MCF 10A (cell line): ENCODE measurements around the gene SHPK. TPM values are rescaled to one million over a fixed set of nuclear protein-coding genes. Genes with fewer than 3 reads are reported as not detected.

Source experiments
- BruUV-seq: library from RNA; stranded (reverse); fragments of 400-500 nt; replicated peaks from 2 replicates; lab custom pipeline; 2021; lab: Mats Ljungman, UMichigan
- CTCF ChIA-PET: fragments of 300-600 bp; sonication (Branson Sonifier 250); formaldehyde crosslinking; extraction: SDS; loops from one replicate; lab custom pipeline; 2021; ENCODE audit warnings: antibody characterized with exemption, inconsistent platforms; lab: Yijun Ruan, JAX
- POLR2A ChIA-PET: fragments of 300-600, 350-650 bp; sonication (Branson Sonifier 250); formaldehyde crosslinking; extraction: SDS; loops from one replicate; lab custom pipeline; 2020; ENCODE audit warnings: antibody characterized with exemption, inconsistent platforms; lab: Yijun Ruan, JAX
- DNase-seq: peaks from one replicate; pipeline ENCODE4 v3.0.0-alpha.2; 2018; ENCODE audit not compliant: unreplicated experiment
- H3K27ac Mint-ChIP-seq: one replicate; pipeline ENCODE4 v1.8.0; 2022; ENCODE audit warnings: mild to moderate bottlenecking, low read depth, mixed read lengths; ENCODE audit not compliant: unreplicated experiment
- H3K27me3 Mint-ChIP-seq: one replicate; pipeline ENCODE4 v1.8.0; 2022; ENCODE audit warnings: mixed read lengths; ENCODE audit not compliant: insufficient read depth, unreplicated experiment
- H3K36me3 Mint-ChIP-seq: one replicate; pipeline ENCODE4 v1.8.0; 2022; ENCODE audit warnings: mild to moderate bottlenecking, moderate library complexity, mixed read lengths; ENCODE audit not compliant: insufficient read depth, unreplicated experiment
- H3K4me1 Mint-ChIP-seq: one replicate; pipeline ENCODE4 v1.8.0; 2022; ENCODE audit warnings: mixed read lengths; ENCODE audit not compliant: insufficient read depth, unreplicated experiment
- H3K4me3 Mint-ChIP-seq: one replicate; pipeline ENCODE4 v1.8.0; 2022; ENCODE audit warnings: mild to moderate bottlenecking, moderate library complexity, mixed read lengths; ENCODE audit not compliant: unreplicated experiment
- H3K9me3 Mint-ChIP-seq: one replicate; pipeline ENCODE4 v1.8.0; 2022; ENCODE audit warnings: mixed read lengths; ENCODE audit not compliant: unreplicated experiment
- CTCF ChIP-seq: fragments of 200-600 bp; IDR thresholded peaks from one replicate; pipeline ENCODE4 v1.8.0; 2022; ENCODE audit warnings: antibody characterized with exemption, mild to moderate bottlenecking; ENCODE audit not compliant: unreplicated experiment
- intact Hi-C: fragments of 100-400 bp; cut with micrococcal nuclease; formaldehyde crosslinking; loops from 2 replicates; pipeline ENCODE4 v1.14.1; 2022
- total RNA-seq: library from RNA; stranded (reverse); gene quantifications from 2 replicates; pipeline ENCODE4 v1.2.3, GENCODE V29; 2022

The SHPK gene
- total RNA-seq, 1 experiment from 2014 or later, result 6.3 TPM

GRCh38 chr17:3590768-3591167 is 45.3 kb downstream of the SHPK start:
- no peaks in the 10 kb centered on the region for H3K27me3 Mint-ChIP-seq
- BruUV-seq, result no TSS peak
- no peak for DNase-seq
- H3K9me3 Mint-ChIP-seq, result no peaks in the 10 kb centered on the region
- no peak for TF ChIP-seq CTCF
- peaks cover 6% of the 10 kb centered on the region for H3K4me1 Mint-ChIP-seq
- intact Hi-C loops, result no loop called here
- POLR2A ChIA-PET, result interaction anchor here (0.6 to 1.5 kb wide), 2 partner anchors 16 to 414 kb away, joined by 3 read pairs; no protein-coding TSS in a partner anchor
- H3K27ac Mint-ChIP-seq, result no peak overlapping the region
- no peak overlapping the region for H3K4me3 Mint-ChIP-seq
- CTCF ChIA-PET, result no interaction called here
- peaks cover 5% of the 10 kb centered on the region for H3K36me3 Mint-ChIP-seq

GRCh38 chr17:3590231-3590630 is 45.8 kb downstream of the SHPK start:
- CTCF ChIA-PET, result no interaction called here
- Mint-ChIP-seq H3K4me1 (peaks cover 6% of the 10 kb centered on the region), H3K27ac (no peak overlapping the region), H3K4me3 (no peak overlapping the region), H3K9me3 (no peaks in the 10 kb centered on the region), H3K36me3 (peaks cover 5% of the 10 kb centered on the region), H3K27me3 (no peaks in the 10 kb centered on the region)
- no peak for TF ChIP-seq CTCF
- intact Hi-C loops, result no loop called here
- no TSS peak for BruUV-seq
- POLR2A ChIA-PET, result interaction anchor here (0.6 to 1.5 kb wide), 2 partner anchors 15 to 414 kb away, joined by 3 read pairs; no protein-coding TSS in a partner anchor
- DNase-seq, result no peak

- BruUV-seq, result no TSS peak
These were observed 46.3 kb downstream of the SHPK start for GRCh38 chr17:3589784-3590183.

GRCh38 chr17:3585826-3586225 is 50.2 kb downstream of the SHPK start:
- intact Hi-C loops, result no loop called here
- Mint-ChIP-seq H3K4me3 (no peak overlapping the region), H3K27me3 (no peaks in the 10 kb centered on the region), H3K4me1 (peaks cover 6% of the 10 kb centered on the region), H3K27ac (no peak overlapping the region), H3K36me3 (peaks cover 13% of the 10 kb centered on the region), H3K9me3 (no peaks in the 10 kb centered on the region)
- no peak for TF ChIP-seq CTCF
- ChIA-PET CTCF (no interaction called here), POLR2A (no interaction called here)
- no peak for DNase-seq
- BruUV-seq, result no TSS peak

More at GRCh38 chr17:3589784-3590183, 46.3 kb downstream of the SHPK start:
- TF ChIP-seq CTCF, result no peak
- H3K27ac Mint-ChIP-seq, result no peak overlapping the region
- CTCF ChIA-PET, result no interaction called here
- no peak for DNase-seq
- POLR2A ChIA-PET, result interaction anchor here (1.5 kb wide), 1 partner anchor 15 kb away, joined by 3 read pairs; no protein-coding TSS in a partner anchor
- peaks cover 6% of the 10 kb centered on the region for H3K4me1 Mint-ChIP-seq
- H3K9me3 Mint-ChIP-seq, result no peaks in the 10 kb centered on the region
- no peaks in the 10 kb centered on the region for H3K27me3 Mint-ChIP-seq
- intact Hi-C loops, result no loop called here
- H3K4me3 Mint-ChIP-seq, result no peak overlapping the region
- peaks cover 5% of the 10 kb centered on the region for H3K36me3 Mint-ChIP-seq
